Heart left ventricle (tissue), 13 donors: ENCODE data around the gene RFXAP.

ENCODE experiments used
- POLR2A ChIP-seq, 2 donors: fragments of 450-650 bp; IDR thresholded peaks; one replicate each; pipeline ENCODE4 v1.6.1; 2017; ENCODE audit warnings: antibody characterized with exemption in 2 of 2, mild to moderate bottlenecking in 2 of 2, moderate library complexity in 2 of 2
- TF ChIP-seq, protein P1 (sequence below), 12 donors: fragments of 200-600 bp; sonication (generic) in 4 of 12; IDR thresholded peaks; one replicate each; pipeline versions ENCODE4 v1.5.0 to v1.8.0; 2018 to 2022; ENCODE audit warnings: antibody characterized with exemption in 12 of 12, mild to moderate bottlenecking in 5 of 12
- donor health status: ischemic (EF 13 %, LVEDD 7.1; RV severe dilation, severe dysfunction).
- donor health status: DM: no; HTN: yes; CAD: no.
- donor health status: DM: no; HTN: no; CAD: no.
- donor health status: ischemic (EF 25% LVEDD 6.9; RV normal size, moderate dysfunction).
- donor health status: ischemic (EF 25% LVEDD 5.7; RV mildly dilated, moderate dysfunction).
- donor health status: ischemic (EF 35%, LVEDD 5.7; RV mildly dilated, moderate dysfunction).
- donor health status: nonischemic (EF 11% LVEDD 7.7; RV severe dilation, severe dysfunction).
- donor health status: DM: yes; HTN: yes; CAD: no.
- donor health status: PGD.
- donor health status: ischemic (EF 29% LVEDD 5.4; RV normal size, mild dysfunction).
- donor health status: nonischemic (EF 23%, LVEDD 6.1; RV moderate dilation, normal function).

DNA sequence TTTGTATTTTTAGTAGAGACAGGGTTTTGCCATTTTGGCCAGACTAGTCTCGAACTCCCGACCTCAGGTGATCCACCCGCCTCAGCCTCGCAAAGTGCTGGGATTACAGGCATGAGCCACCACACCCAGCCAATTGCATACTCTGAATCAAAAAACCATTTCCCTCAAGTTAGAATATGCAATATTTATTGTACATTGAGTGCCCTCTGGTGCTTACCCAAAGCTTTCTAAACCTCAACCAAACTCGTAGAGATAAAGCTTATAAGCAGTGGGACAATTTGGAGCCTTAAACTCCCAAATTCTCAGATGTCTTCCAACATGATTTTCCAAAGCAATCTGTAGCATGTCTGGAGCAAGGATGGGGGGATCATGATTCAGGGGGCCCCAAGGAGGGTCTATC is 22.4 kb downstream of the RFXAP start:
- TF ChIP-seq, protein P1, sequence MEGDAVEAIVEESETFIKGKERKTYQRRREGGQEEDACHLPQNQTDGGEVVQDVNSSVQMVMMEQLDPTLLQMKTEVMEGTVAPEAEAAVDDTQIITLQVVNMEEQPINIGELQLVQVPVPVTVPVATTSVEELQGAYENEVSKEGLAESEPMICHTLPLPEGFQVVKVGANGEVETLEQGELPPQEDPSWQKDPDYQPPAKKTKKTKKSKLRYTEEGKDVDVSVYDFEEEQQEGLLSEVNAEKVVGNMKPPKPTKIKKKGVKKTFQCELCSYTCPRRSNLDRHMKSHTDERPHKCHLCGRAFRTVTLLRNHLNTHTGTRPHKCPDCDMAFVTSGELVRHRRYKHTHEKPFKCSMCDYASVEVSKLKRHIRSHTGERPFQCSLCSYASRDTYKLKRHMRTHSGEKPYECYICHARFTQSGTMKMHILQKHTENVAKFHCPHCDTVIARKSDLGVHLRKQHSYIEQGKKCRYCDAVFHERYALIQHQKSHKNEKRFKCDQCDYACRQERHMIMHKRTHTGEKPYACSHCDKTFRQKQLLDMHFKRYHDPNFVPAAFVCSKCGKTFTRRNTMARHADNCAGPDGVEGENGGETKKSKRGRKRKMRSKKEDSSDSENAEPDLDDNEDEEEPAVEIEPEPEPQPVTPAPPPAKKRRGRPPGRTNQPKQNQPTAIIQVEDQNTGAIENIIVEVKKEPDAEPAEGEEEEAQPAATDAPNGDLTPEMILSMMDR (IDR thresholded peaks at IDR 0.05) = no peak
- TF ChIP-seq POLR2A (IDR thresholded peaks at IDR 0.05) = no peak
